SK-N-SH (cell line): ENCODE data around the gene CCNB1. TPM values are rescaled to one million over a fixed set of nuclear protein-coding genes. Genes with fewer than 3 reads are reported as not detected.
"Not testable (repeated sequence)": the region's sequence is repeated elsewhere in the genome, so short reads cannot be mapped to it uniquely, and the experiment has no call there.

Experiments
- CTCF ChIA-PET: fragments of 300-600, 350-600 bp; formaldehyde crosslinking; extraction: SDS; loops from one replicate; lab custom pipeline; 2021; lab: Yijun Ruan, JAX
- POLR2A ChIA-PET: fragments of 350-600 bp; sonication (Branson Sonifier 250); formaldehyde crosslinking; extraction: SDS; loops from one replicate; lab custom pipeline; 2020; ENCODE audit warnings: antibody characterized with exemption, inconsistent platforms; lab: Yijun Ruan, JAX
- DNase-seq: peaks from one replicate; pipeline ENCODE4 v3.0.0; 2012
- H2AFZ ChIP-seq: fragments of 200-600 bp; sonication (generic); 2 replicates; pipeline ENCODE4 v1.8.1; 2016; ENCODE audit warnings: antibody characterized with exemption, mild to moderate bottlenecking, low read depth
- H3F3A ChIP-seq: fragments of 200-600 bp; sonication (generic); replicated peaks from 2 replicates; pipeline ENCODE3; 2016; ENCODE audit warnings: antibody characterized with exemption, mild to moderate bottlenecking; ENCODE audit not compliant: insufficient read depth
- H3K27ac ChIP-seq, 2 experiments: fragments of 200-500 bp in 1 of 2; fragments of 200-600 bp in 1 of 2; sonication (Bioruptor generic) in 1 of 2; sonication (generic), shearing (Covaris generic) in 1 of 2; 2 replicates each; pipeline versions ENCODE4 v1.5.1 to v1.6.1; 2014 to 2016; ENCODE audit warnings: low read depth in 2 of 2, inconsistent platforms in 1 of 2, low read length in 1 of 2, mild to moderate bottlenecking in 1 of 2, mixed read lengths in 1 of 2
- H3K27me3 ChIP-seq: fragments of 200-600 bp; sonication (generic), shearing (Covaris generic); 2 replicates; pipeline ENCODE4 v1.6.1; 2016; ENCODE audit warnings: mixed run types; ENCODE audit not compliant: insufficient read depth
- H3K36me3 ChIP-seq, 2 experiments: fragments of 200-500 bp in 1 of 2; fragments of 200-600 bp in 1 of 2; sonication (Bioruptor generic) in 1 of 2; sonication (generic) in 1 of 2; replicated peaks in 1 of 2; 2 replicates each; pipeline versions ENCODE3 to v1.5.1; 2014 to 2016; ENCODE audit warnings: low read length in 1 of 2, mild to moderate bottlenecking in 1 of 2; ENCODE audit not compliant: insufficient read depth in 2 of 2, control insufficient read depth in 1 of 2
- H3K4me1 ChIP-seq, 2 experiments: fragments of 200-500 bp in 1 of 2; fragments of 200-600 bp in 1 of 2; sonication (Bioruptor generic) in 1 of 2; sonication (generic), shearing (Covaris generic) in 1 of 2; 2 replicates each; pipeline versions ENCODE4 v1.5.1 to v1.6.1; 2014 to 2016; ENCODE audit warnings: low read depth in 1 of 2, low read length in 1 of 2, mixed run types in 1 of 2; ENCODE audit not compliant: insufficient read depth in 2 of 2, control insufficient read depth in 1 of 2
- H3K4me2 ChIP-seq: fragments of 200-600 bp; sonication (generic), shearing (Covaris generic); 2 replicates; pipeline ENCODE4 v1.6.1; 2017; ENCODE audit warnings: mixed run types
- H3K4me3 ChIP-seq, 2 experiments: fragments of 200-500 bp in 1 of 2; fragments of 200-600 bp in 1 of 2; sonication (Bioruptor generic) in 1 of 2; sonication (generic), shearing (Covaris generic) in 1 of 2; 2 replicates each; pipeline versions ENCODE4 v1.5.1 to v1.8.1; 2014 to 2016; ENCODE audit warnings: low read depth in 2 of 2, inconsistent platforms in 1 of 2, low read length in 1 of 2, mild to moderate bottlenecking in 1 of 2, mixed read lengths in 1 of 2, moderate library complexity in 1 of 2
- H3K79me2 ChIP-seq: fragments of 200-600 bp; sonication (generic); 2 replicates; pipeline ENCODE4 v1.8.1; 2017; ENCODE audit warnings: mild to moderate bottlenecking; ENCODE audit not compliant: insufficient read depth
- H3K9ac ChIP-seq: fragments of 200-600 bp; sonication (generic); 2 replicates; pipeline ENCODE4 v1.6.1; 2017; ENCODE audit warnings: mixed run types
- H3K9me2 ChIP-seq: fragments of 200-600 bp; sonication (generic); 2 replicates; pipeline ENCODE4 v1.6.1; 2017; ENCODE audit warnings: mixed run types
- H3K9me3 ChIP-seq: fragments of 200-600 bp; sonication (generic); 2 replicates; pipeline ENCODE4 v1.6.1; 2017; ENCODE audit warnings: mixed run types, mild to moderate bottlenecking, moderate library complexity
- H4K20me1 ChIP-seq: fragments of 200-600 bp; sonication (generic); 2 replicates; pipeline ENCODE4 v1.6.1; 2017; ENCODE audit warnings: mild to moderate bottlenecking, mixed run types; ENCODE audit not compliant: insufficient read depth
- ELF1 ChIP-seq: IDR thresholded peaks from 2 replicates; pipeline ENCODE4 v1.4.0; 2012
- EP300 ChIP-seq, 2 experiments: IDR thresholded peaks; 2 replicates each; pipeline versions ENCODE4 v1.4.0 to v1.6.1; 2012; ENCODE audit warnings: borderline replicate concordance in 1 of 2, low read depth in 1 of 2, low read length in 1 of 2
- FOXJ3 ChIP-seq: sonication (generic); formaldehyde crosslinking; IDR thresholded peaks from 2 replicates; pipeline ENCODE4 v1.5.1; 2020; ENCODE audit warnings: mild to moderate bottlenecking, missing genetic modification reagents
- GATA2 ChIP-seq: sonication (generic); formaldehyde crosslinking; IDR thresholded peaks from 2 replicates; pipeline ENCODE4 v1.5.0; 2020; ENCODE audit warnings: mild to moderate bottlenecking, missing genetic modification reagents
- MXI1 ChIP-seq: IDR thresholded peaks from 2 replicates; pipeline ENCODE4 v1.6.1; 2012; ENCODE audit warnings: mild to moderate bottlenecking, low read depth, low read length, improper control_type of control experiment
- NFIC ChIP-seq: IDR thresholded peaks from 2 replicates; pipeline ENCODE4 v1.4.0; 2012; ENCODE audit warnings: borderline replicate concordance
- NRF1 ChIP-seq: IDR thresholded peaks from 2 replicates; pipeline ENCODE4 v1.6.1; 2012; ENCODE audit warnings: low read depth, mild to moderate bottlenecking, low read length
- POLR2AphosphoS5 ChIP-seq: IDR thresholded peaks from 2 replicates; pipeline ENCODE4 v1.6.1; 2012; ENCODE audit warnings: low read depth, low read length
- TAF1 ChIP-seq: IDR thresholded peaks from 2 replicates; pipeline ENCODE4 v1.6.1; 2012; ENCODE audit warnings: low read depth, mild to moderate bottlenecking, low read length, moderate library complexity, borderline replicate concordance
- TEAD4 ChIP-seq: IDR thresholded peaks from 2 replicates; pipeline ENCODE4 v1.4.0; 2012; ENCODE audit warnings: mild to moderate bottlenecking, borderline replicate concordance; ENCODE audit not compliant: insufficient read depth
- YY1 ChIP-seq: IDR thresholded peaks from 2 replicates; pipeline ENCODE4 v1.4.0; 2012; ENCODE audit warnings: low read depth, mild to moderate bottlenecking
- WGBS: methylation state at CpG from one replicate; pipeline ENCODE4 v1.1.6; 2017; ENCODE audit warnings: low lambda C conversion rate; 5-methylcytosine and 5-hydroxymethylcytosine counted together
- polyA plus RNA-seq, 3 experiments: library from polyadenylated mRNA; depleted of rRNA; stranded (reverse); fragments of >200 nt; gene quantifications; 2 replicates each; pipeline ENCODE4 v1.2.3, GENCODE V29; 2012
- TF ChIP-seq, protein P1 (sequence below): fragments of 200-600 bp; sonication (generic); IDR thresholded peaks from 2 replicates; pipeline ENCODE4 v1.6.1; 2017; ENCODE audit warnings: antibody characterized with exemption, mild to moderate bottlenecking, moderate library complexity
- TF ChIP-seq, protein P2 (sequence below): IDR thresholded peaks from 2 replicates; pipeline ENCODE4 v1.6.1; 2012; ENCODE audit warnings: mild to moderate bottlenecking, low read depth, low read length, moderate library complexity
- TF ChIP-seq, protein P3 (sequence below): IDR thresholded peaks from 2 replicates; pipeline ENCODE4; 2012
- TF ChIP-seq, protein P4 (sequence below): IDR thresholded peaks from 2 replicates; pipeline ENCODE4 v1.4.0; 2012; ENCODE audit warnings: low read depth, borderline replicate concordance
- TF ChIP-seq, protein P5 (sequence below): IDR thresholded peaks from 2 replicates; pipeline ENCODE4 v1.4.0; 2012; ENCODE audit warnings: low read depth

CCNB1 gene
- polyA plus RNA-seq, 1 of the 3 experiments (the other 2 are of a cell fraction), result 78.6 TPM

DNA sequence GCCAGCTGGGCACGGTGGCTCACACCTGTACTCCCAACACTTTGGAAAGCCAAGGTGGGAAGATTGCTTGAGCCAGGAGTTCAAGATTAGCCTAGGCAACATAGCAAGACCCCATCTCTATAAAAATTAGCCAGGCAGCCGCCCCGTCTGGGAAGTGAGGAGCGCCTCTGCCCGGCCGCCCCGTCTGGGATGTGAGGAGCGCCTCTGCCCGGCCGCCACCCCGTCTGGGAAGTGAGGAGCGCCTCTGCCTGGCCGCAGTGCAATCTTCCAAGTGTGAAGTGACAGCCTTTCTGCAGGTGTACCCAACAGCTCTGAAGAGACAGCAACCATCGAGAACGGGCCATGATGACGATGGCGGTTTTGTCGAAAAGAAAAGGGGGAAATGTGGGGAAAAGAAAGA is 53.4 kb downstream of the CCNB1 start:
- H3K4me2 ChIP-seq, H3K9ac ChIP-seq, POLR2A ChIA-PET, H3K36me3 ChIP-seq, H3K4me1 ChIP-seq, H3K9me2 ChIP-seq, CTCF ChIA-PET, H2AFZ ChIP-seq, DNase-seq, H4K20me1 ChIP-seq, H3K4me3 ChIP-seq, H3K27ac ChIP-seq, H3K9me3 ChIP-seq, H3K27me3 ChIP-seq: not testable (repeated sequence)
- Histone ChIP-seq H3K79me2 (peaks cover 66% of the 10 kb centered on the region), H3F3A (peaks cover 16% of the 10 kb centered on the region)
- WGBS, result 96% methylated on average over 17 of the region's 18 CpGs

DNA sequence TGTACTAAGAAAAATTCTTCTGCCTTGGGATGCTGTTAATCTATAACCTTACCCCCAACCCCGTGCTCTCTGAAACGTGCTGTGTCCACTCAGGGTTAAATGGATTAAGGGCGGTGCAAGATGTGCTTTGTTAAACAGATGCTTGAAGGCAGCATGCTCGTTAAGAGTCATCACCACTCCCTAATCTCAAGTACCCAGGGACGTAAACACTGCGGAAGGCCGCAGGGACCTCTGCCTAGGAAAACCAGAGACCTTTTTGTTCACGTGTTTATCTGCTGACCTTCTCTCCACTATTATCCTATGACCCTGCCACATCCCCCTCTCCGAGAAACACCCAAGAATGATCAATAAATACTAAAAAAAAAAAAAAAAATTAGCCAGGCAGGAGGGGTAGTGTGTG is 53.9 kb downstream of the CCNB1 start:
- 85% methylated on average over 8 of the region's 9 CpGs for WGBS
- H3K4me3 ChIP-seq, H2AFZ ChIP-seq, H3K27me3 ChIP-seq, H3K4me1 ChIP-seq, H3K27ac ChIP-seq, H3K9me2 ChIP-seq, CTCF ChIA-PET, POLR2A ChIA-PET, H3K36me3 ChIP-seq, H3K4me2 ChIP-seq, H3K9me3 ChIP-seq, H4K20me1 ChIP-seq, DNase-seq, H3K9ac ChIP-seq: not testable (repeated sequence)
- Histone ChIP-seq H3K79me2 (peaks cover 69% of the 10 kb centered on the region), H3F3A (peaks cover 15% of the 10 kb centered on the region)

DNA sequence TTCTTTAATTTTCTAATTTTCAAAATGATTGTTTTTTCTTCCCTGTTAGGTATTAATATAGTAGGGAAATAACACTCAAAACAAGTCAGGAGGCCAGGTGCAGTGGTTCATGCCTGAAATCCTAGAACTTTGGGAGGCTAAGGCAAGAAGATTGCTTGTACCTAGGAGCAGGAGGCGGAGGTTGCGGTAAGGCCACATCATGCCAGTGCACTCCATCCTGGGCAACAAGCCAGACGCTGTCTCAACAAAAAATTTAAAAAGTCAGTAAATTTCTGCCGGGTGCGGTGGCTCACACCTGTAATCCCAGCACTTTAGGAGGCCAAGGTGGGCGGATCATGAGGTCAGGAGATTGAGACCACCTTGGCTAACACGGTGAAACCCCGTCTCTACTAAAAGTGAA is 57.6 kb downstream of the CCNB1 start:
- Histone ChIP-seq H3K4me2 (no peak overlapping the region), H2AFZ (no peak overlapping the region), H3K9me2 (no peaks in the 10 kb centered on the region), H3K36me3 (peaks cover 21 to 26% of the 10 kb centered on the region in 2 experiments), H3F3A (peaks cover 10% of the 10 kb centered on the region), H3K4me3 (no peak overlapping the region), H3K4me1 (no peaks in the 10 kb centered on the region), H4K20me1 (no peaks in the 10 kb centered on the region), H3K27ac (no peak overlapping the region), H3K79me2 (peaks cover 54% of the 10 kb centered on the region), H3K9ac (no peak overlapping the region), H3K9me3 (no peaks in the 10 kb centered on the region), H3K27me3 (no peaks in the 10 kb centered on the region)
- CTCF ChIA-PET, result no interaction called here
- WGBS, result 96% methylated on average over 8 of the region's 8 CpGs
- DNase-seq, result no peak
- POLR2A ChIA-PET, result no interaction called here
- TF ChIP-seq, protein P1, sequence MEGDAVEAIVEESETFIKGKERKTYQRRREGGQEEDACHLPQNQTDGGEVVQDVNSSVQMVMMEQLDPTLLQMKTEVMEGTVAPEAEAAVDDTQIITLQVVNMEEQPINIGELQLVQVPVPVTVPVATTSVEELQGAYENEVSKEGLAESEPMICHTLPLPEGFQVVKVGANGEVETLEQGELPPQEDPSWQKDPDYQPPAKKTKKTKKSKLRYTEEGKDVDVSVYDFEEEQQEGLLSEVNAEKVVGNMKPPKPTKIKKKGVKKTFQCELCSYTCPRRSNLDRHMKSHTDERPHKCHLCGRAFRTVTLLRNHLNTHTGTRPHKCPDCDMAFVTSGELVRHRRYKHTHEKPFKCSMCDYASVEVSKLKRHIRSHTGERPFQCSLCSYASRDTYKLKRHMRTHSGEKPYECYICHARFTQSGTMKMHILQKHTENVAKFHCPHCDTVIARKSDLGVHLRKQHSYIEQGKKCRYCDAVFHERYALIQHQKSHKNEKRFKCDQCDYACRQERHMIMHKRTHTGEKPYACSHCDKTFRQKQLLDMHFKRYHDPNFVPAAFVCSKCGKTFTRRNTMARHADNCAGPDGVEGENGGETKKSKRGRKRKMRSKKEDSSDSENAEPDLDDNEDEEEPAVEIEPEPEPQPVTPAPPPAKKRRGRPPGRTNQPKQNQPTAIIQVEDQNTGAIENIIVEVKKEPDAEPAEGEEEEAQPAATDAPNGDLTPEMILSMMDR, result no peak
- TF ChIP-seq YY1 (no peak), TEAD4 (no peak), MXI1 (no peak), ELF1 (no peak), NFIC (no peak), GATA2 (no peak), FOXJ3 (CRISPR knock-in tag) (no peak), TAF1 (no peak), EP300 (IDR thresholded peaks at IDR 0.05; ENCODE audit: borderline replicate concordance in 1 of 2, low read depth in 1 of 2, low read length in 1 of 2) (no peak), NRF1 (no peak), POLR2AphosphoS5 (no peak)
- TF ChIP-seq, protein P2, sequence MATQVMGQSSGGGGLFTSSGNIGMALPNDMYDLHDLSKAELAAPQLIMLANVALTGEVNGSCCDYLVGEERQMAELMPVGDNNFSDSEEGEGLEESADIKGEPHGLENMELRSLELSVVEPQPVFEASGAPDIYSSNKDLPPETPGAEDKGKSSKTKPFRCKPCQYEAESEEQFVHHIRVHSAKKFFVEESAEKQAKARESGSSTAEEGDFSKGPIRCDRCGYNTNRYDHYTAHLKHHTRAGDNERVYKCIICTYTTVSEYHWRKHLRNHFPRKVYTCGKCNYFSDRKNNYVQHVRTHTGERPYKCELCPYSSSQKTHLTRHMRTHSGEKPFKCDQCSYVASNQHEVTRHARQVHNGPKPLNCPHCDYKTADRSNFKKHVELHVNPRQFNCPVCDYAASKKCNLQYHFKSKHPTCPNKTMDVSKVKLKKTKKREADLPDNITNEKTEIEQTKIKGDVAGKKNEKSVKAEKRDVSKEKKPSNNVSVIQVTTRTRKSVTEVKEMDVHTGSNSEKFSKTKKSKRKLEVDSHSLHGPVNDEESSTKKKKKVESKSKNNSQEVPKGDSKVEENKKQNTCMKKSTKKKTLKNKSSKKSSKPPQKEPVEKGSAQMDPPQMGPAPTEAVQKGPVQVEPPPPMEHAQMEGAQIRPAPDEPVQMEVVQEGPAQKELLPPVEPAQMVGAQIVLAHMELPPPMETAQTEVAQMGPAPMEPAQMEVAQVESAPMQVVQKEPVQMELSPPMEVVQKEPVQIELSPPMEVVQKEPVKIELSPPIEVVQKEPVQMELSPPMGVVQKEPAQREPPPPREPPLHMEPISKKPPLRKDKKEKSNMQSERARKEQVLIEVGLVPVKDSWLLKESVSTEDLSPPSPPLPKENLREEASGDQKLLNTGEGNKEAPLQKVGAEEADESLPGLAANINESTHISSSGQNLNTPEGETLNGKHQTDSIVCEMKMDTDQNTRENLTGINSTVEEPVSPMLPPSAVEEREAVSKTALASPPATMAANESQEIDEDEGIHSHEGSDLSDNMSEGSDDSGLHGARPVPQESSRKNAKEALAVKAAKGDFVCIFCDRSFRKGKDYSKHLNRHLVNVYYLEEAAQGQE, result no peak
- TF ChIP-seq, protein P3, sequence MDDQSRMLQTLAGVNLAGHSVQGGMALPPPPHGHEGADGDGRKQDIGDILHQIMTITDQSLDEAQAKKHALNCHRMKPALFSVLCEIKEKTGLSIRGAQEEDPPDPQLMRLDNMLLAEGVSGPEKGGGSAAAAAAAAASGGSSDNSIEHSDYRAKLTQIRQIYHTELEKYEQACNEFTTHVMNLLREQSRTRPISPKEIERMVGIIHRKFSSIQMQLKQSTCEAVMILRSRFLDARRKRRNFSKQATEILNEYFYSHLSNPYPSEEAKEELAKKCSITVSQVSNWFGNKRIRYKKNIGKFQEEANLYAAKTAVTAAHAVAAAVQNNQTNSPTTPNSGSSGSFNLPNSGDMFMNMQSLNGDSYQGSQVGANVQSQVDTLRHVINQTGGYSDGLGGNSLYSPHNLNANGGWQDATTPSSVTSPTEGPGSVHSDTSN, result no peak
- TF ChIP-seq, protein P4, sequence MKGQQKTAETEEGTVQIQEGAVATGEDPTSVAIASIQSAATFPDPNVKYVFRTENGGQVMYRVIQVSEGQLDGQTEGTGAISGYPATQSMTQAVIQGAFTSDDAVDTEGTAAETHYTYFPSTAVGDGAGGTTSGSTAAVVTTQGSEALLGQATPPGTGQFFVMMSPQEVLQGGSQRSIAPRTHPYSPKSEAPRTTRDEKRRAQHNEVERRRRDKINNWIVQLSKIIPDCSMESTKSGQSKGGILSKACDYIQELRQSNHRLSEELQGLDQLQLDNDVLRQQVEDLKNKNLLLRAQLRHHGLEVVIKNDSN, result no peak
- TF ChIP-seq, protein P5, sequence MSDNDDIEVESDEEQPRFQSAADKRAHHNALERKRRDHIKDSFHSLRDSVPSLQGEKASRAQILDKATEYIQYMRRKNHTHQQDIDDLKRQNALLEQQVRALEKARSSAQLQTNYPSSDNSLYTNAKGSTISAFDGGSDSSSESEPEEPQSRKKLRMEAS, result no peak
